Nucleus accumbens (tissue), 56 donors: ENCODE data around the gene HLA-DOA.

Experiments
- DNase-seq, 56 donors: peaks; one replicate each; lab custom pipeline; 2025; lab: John Stamatoyannopoulos, UW

Gene HLA-DOA

GRCh38 chr6:33008944-33009861, at the start of gene HLA-DOA:
HLA-DOA (minus strand) TSS chr6:33009591.
- DNase-seq = peak in 6 of 56 donors; percentile 8 to 33 (median 15)

DNA sequence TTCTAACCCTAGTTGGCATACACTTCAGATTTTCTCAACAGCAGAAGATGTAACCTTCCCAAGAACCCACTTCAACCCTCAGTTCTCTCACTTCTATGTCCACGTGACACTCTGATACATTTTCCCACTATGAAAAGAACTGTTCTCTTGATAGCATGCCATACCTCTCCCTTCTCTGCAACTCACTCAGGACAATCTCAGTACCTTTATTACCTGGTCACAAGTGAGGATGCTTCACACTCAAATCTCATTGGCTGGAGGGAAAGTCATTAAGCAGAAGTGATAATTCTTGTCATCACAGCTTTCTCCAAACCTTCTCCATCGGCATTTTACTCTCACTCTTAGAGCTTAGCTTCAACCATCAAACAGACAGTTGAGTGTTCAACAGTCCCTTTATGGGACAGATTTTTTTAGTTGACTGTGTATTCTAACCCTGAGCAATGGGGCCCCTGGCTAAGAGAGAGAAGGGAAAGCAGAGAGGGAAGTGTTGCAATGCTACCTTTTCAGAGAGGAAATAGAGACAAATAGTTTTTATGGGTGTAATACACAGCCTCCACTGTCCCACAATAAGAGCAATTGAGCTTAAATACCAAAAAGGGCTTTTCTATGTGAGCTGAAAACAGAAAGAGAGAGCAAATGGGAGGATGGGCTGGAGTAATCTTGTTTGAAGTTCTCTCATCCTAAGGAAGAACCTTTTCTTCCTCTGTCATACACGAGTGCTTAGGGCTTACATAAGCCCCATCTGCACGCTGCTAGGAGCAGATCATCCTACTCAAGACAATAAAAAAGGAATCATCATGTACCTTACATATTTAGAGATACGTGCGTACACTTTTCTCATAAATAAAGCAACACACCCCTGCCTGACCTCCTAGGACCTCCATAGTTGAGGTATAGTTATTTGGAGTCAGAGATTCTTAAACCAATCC, 48.1 kb upstream of the HLA-DOA start:
- DNase-seq = no peak

DNA sequence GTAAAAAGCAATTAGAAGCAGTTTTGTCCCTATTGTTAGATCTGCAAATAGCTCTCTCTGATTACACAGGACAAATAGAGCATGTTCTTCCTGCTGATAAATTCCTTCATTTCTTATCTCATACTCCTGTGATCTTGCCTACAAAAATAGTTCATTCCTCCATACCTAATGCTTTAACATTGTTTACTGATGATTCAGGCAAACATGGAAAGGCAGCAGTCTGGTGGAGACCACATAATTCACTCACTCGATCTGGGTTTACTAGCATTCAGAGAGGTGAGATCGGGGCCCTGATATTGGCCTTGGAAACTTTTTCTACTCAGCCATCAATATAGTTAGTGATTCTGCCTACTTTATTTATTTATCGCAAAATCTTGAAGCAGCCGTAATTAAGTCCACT, 43.8 kb upstream of the HLA-DOA start:
- DNase-seq = no peak

DNA sequence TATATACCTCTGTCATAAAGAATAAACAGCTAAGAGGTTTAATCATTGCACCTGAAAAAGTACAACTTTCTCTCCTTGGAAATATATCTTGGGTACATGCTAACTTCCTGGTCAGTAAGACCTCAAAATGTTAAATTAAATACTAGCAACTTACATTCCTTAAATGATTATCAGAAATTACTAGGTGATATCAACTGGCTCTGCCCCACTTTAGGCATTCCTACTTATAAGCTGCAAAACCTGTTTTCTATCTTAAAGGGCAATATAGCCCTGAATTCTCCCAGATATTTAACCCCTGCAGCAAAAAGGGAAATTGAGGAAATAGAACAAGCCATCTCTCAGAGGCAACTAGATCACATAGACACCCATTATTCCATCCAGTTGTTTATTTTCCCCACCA, 43.2 kb upstream of the HLA-DOA start:
- DNase-seq = no peak

GRCh38 chr6:33050014-33050810, 40.8 kb upstream of the HLA-DOA start:
- no peak for DNase-seq

- no peak for DNase-seq
Observed at GRCh38 chr6:33049323-33050013, 40.1 kb upstream of the HLA-DOA start.

- no peak for DNase-seq
Observed at GRCh38 chr6:33040157-33040556, 30.8 kb upstream of the HLA-DOA start.

GRCh38 chr6:33036535-33036934, 27.1 kb upstream of the HLA-DOA start:
- DNase-seq = no peak

GRCh38 chr6:33034554-33034953, 25.2 kb upstream of the HLA-DOA start:
- no peak for DNase-seq

DNA sequence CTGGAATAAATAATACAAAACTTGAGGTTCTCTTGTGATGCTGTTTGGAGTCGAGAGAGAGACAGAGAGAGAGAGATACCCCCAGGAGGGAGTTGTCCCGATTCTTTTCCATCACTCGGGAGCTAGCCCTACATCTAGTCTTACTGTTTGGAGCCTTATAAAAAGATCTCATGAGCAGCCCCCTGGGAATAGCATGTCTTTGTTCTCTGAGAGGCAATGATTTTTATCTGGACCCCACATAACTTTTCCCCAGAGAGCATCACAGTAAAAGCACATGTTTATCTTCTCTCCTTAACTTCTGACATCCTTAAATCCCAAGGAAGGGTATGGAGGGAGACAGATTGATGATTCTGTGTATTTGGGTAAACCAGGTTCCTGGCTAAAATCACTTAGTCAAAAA, 20.9 kb upstream of the HLA-DOA start:
- DNase-seq = no peak

DNA sequence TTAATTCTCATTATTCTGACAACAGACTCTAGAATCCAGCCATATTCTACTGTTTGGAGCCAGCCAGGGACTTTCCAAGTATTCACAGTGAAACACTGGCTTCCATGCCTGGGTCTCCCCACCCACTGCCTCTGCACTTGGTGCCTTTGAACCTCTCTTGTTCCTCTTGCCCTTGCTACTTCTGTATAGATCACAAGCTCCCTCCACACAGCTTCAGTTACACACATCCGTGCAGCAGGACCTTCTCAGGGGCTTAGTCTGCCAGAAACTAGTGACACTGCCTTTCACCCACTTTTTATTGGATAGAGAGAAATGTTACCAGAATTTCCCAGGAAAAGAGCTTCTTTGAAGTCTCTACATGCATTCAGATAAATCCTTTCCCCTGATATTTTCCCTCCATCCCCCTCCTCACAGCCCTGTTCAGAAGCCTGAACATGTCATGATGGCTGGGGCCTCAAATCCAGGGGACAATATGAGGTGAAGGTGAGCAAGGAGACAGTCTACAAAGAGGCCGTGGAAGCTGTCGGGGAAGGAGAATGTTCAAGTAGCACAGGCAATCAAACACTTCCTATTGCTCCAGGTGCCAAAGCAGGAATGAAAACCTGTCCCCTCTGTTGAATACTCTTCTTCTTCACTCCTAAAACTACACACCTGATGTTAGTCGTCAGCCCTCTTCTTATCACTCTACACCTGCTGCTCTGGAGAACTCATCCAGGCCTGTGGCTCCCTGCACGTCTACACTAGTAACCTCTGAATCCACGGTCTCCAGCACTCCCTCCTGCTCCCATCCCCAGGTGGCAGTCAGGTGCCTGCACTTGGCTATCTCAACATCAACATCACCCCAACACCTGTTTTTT, 20.2 kb upstream of the HLA-DOA start:
- DNase-seq = peak in 10 of 56 donors; percentile 9 to 45 (median 20)

GRCh38 chr6:33028220-33028849, 18.9 kb upstream of the HLA-DOA start:
- no peak for DNase-seq

DNA sequence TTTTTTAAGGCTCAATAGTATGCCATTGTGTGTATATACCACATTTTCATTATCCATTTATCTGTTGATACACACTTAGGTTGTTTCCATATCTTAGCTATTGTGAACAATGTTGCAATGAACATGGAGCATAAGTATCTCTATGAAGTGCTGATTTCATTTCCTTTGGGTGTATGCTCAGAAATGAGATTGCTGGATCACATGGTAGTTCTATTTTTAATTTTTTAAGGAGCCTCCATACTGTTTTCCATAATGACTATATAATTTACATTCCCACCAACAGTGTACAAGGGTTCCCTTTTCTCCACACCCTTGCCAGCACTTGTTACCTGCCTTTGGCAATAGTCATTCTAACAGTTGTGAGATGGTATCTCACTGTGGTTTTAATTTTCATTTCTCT, 15.1 kb upstream of the HLA-DOA start:
- DNase-seq = no peak

DNA sequence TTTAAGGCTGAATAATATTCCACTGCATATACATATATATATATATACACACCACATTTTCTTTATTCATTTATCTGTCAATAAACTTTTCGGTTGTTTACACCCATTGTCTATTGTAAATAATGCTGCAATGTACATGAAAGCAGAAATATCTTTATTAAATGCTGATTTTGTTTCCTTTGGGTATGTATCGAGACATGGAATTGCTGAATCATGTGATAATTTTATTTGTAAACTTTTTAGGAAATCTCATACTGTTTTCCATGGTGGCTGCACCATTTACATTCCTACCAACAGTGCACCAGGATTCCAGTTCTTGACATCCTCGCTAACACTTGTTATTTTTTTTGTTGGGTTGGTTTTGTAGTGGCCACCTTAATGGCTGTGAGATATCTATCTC, 14.1 kb upstream of the HLA-DOA start:
- no peak for DNase-seq

DNA sequence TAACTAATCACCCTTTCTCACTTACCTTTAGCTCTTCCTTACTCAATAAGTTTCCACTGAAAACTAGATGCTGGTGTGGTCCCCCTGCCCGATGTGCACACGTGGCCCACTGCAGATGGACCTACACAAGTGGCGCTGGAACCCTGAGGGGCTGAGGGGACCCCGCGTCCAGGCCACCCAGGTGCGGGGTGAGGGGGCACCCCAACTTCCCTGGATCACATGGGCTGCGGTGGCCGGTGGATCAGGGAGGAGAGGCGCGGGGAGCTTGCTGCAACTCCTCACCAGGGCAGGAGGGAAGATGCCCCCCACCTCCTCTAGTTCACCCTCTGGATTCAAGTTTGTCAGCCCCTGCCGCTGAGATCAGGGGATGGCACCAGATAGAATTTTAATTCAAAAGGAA, 12.5 kb upstream of the HLA-DOA start:
- no peak for DNase-seq

GRCh38 chr6:33019372-33019771, 10.0 kb upstream of the HLA-DOA start:
- DNase-seq = no peak

GRCh38 chr6:33018904-33019303, 9.5 kb upstream of the HLA-DOA start:
- peak in 23 of 56 donors; percentile 7 to 65 (median 28) for DNase-seq

GRCh38 chr6:33018418-33018817, 9.0 kb upstream of the HLA-DOA start:
- DNase-seq = no peak
